GM12891 (cell line): Measurements from ENCODE around the gene WNT3.

Experiments used
- POLR2A ChIP-seq: IDR thresholded peaks from 2 replicates; pipeline ENCODE4 v1.6.1; 2011; ENCODE audit warnings: low read depth, low read length, control low read depth
- POLR2AphosphoS5 ChIP-seq: IDR thresholded peaks from 2 replicates; pipeline ENCODE4 v1.6.1; 2011; ENCODE audit warnings: low read depth, low read length, control low read depth
- TAF1 ChIP-seq: IDR thresholded peaks from 2 replicates; pipeline ENCODE4 v1.6.1; 2011; ENCODE audit warnings: low read depth, low read length, control low read depth

DNA sequence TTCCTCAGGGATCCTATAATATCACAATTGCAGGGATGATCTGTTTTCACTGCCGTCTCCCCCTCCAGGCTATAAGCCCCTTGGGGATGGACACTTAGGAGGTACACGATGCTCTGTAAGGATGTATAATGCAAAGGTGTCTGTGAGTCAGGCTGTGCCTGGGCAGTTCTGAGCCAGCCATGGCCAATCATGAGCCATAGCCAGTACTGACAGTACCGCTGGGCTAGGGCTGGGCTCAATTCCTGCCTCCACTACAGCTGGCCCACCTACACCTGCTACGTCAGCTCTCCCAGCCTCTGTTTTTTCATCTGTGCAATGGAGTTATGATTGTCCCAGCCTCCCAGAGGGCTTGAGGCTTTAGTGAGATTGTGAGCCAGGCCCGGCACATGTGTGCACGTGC, 30.0 kb upstream of the WNT3 start:
- no peak for TF ChIP-seq POLR2A
- no peak for TF ChIP-seq POLR2AphosphoS5
- TF ChIP-seq TAF1, result no peak
